WTC11 (cell line): ENCODE measurements around the gene ZNF699. TPM values are rescaled to one million over a fixed set of nuclear protein-coding genes. Genes with fewer than 3 reads are reported as not detected.

ENCODE experiments used
- ATAC-seq: fragments of 200-7000 bp; cut with Tn5 transposase; 2 replicates; pipeline ENCODE4 v1.10.0; 2021; ENCODE audit warnings: mild to moderate bottlenecking, moderate library complexity
- CTCF ChIA-PET: fragments of 300-600 bp; sonication (Branson Sonifier 250); formaldehyde crosslinking; loops from one replicate; lab custom pipeline; 2021; ENCODE audit warnings: antibody characterized with exemption; lab: Charles Lee
- POLR2A ChIA-PET: fragments of 350-600 bp; sonication (Branson Sonifier 250); formaldehyde crosslinking; loops from one replicate; lab custom pipeline; 2021; ENCODE audit warnings: antibody characterized with exemption; lab: Charles Lee
- DNase-seq: peaks from one replicate; pipeline ENCODE4 v3.0.0; 2021; ENCODE audit warnings: low spot score
- H3K27ac Mint-ChIP-seq: 2 replicates; pipeline ENCODE4 v1.8.0; 2021; ENCODE audit warnings: mixed read lengths
- H3K27me3 Mint-ChIP-seq: 2 replicates; pipeline ENCODE4 v1.8.0; 2021; ENCODE audit warnings: low read depth, mild to moderate bottlenecking, moderate library complexity, mixed read lengths
- H3K36me3 Mint-ChIP-seq: 2 replicates; pipeline ENCODE4 v1.8.0; 2021; ENCODE audit warnings: mixed read lengths
- H3K4me1 Mint-ChIP-seq: 2 replicates; pipeline ENCODE4 v1.8.0; 2022; ENCODE audit warnings: mixed read lengths
- H3K4me3 Mint-ChIP-seq: 2 replicates; pipeline ENCODE4 v1.8.0; 2021; ENCODE audit warnings: mild to moderate bottlenecking, moderate library complexity, mixed read lengths
- H3K9me3 Mint-ChIP-seq: 2 replicates; pipeline ENCODE4 v1.8.0; 2021; ENCODE audit warnings: mixed read lengths
- CBFB ChIP-seq: sonication (generic); formaldehyde crosslinking; IDR thresholded peaks from 2 replicates; pipeline ENCODE4 v1.8.1; 2022; ENCODE audit warnings: mild to moderate bottlenecking, low read depth, missing genetic modification reagents
- ELF4 ChIP-seq: sonication (generic); formaldehyde crosslinking; IDR thresholded peaks from 2 replicates; pipeline ENCODE4 v1.8.1; 2022; ENCODE audit warnings: low read depth, mild to moderate bottlenecking, moderate library complexity, missing genetic modification reagents
- KAT7 ChIP-seq: sonication (generic); formaldehyde crosslinking; IDR thresholded peaks from 2 replicates; pipeline ENCODE4 v1.8.1; 2023; ENCODE audit warnings: missing genetic modification reagents, mild to moderate bottlenecking, borderline replicate concordance
- MXD4 ChIP-seq: fragments of 250-450 bp; sonication (Bioruptor Pico); IDR thresholded peaks from 2 replicates; pipeline ENCODE4 v1.8.0; 2021; ENCODE audit warnings: mild to moderate bottlenecking, moderate library complexity, borderline replicate concordance
- MYBL2 ChIP-seq: sonication (generic); formaldehyde crosslinking; IDR thresholded peaks from 2 replicates; pipeline ENCODE4 v1.8.1; 2023; ENCODE audit warnings: mild to moderate bottlenecking, moderate library complexity, missing genetic modification reagents
- NFATC4 ChIP-seq: fragments of 250-450 bp; sonication (Bioruptor Pico); IDR thresholded peaks from 2 replicates; pipeline ENCODE4 v1.9.0; 2021; ENCODE audit warnings: mild to moderate bottlenecking
- TEAD1 ChIP-seq: sonication (generic); formaldehyde crosslinking; IDR thresholded peaks from 2 replicates; pipeline ENCODE4 v1.8.0; 2022; ENCODE audit warnings: mild to moderate bottlenecking, missing genetic modification reagents
- ZNF121 ChIP-seq: sonication (generic); formaldehyde crosslinking; IDR thresholded peaks from 2 replicates; pipeline ENCODE4 v1.8.0; 2023; ENCODE audit warnings: missing genetic modification reagents
- total RNA-seq: library from RNA; stranded (reverse); gene quantifications from 3 replicates; pipeline ENCODE4 v1.2.3, GENCODE V29; 2021
- TF ChIP-seq, protein P1 (sequence below): sonication (generic); formaldehyde crosslinking; IDR thresholded peaks from 2 replicates; pipeline ENCODE4 v1.8.0; 2022; ENCODE audit warnings: mild to moderate bottlenecking, missing genetic modification reagents
- TF ChIP-seq, protein P2 (sequence below): fragments of 250-450 bp; sonication (Bioruptor Pico); IDR thresholded peaks from 2 replicates; pipeline ENCODE4 v1.9.0; 2021; ENCODE audit warnings: mild to moderate bottlenecking, borderline replicate concordance
- TF ChIP-seq, protein P3 (sequence below): fragments of 250-450 bp; sonication (Bioruptor Pico); IDR thresholded peaks from 2 replicates; pipeline ENCODE4 v1.9.0; 2021; ENCODE audit warnings: mild to moderate bottlenecking
- TF ChIP-seq, protein P4 (sequence below): sonication (generic); formaldehyde crosslinking; conservative IDR thresholded peaks from 2 replicates; pipeline ENCODE4 v1.8.1; 2022; ENCODE audit warnings: mild to moderate bottlenecking, missing genetic modification reagents

Gene ZNF699
- total RNA-seq, 1 experiment from 2014 or later = 5.9 TPM

DNA sequence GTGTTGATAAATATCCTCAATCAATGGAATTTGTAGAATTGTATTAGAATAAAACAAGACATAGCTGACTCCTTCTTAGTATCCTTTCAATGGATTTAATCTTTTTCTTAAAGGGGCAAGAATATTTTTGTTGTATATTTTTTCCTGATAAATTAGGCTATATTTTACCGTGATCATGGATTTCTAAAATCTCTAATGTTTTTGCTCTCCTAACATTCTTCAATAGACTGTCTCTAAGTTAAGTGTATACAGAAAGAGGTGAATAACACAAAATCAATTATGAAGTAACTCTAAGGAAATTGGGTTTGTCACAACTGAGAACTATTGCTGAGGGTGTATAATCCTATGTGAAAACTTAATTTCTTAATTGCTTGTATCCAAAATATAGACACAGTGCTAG is 59.0 kb downstream of the ZNF699 start, which contains the start of gene OR7E24:
Gene OR7E24, plus strand, starts transcription at position 301 of the 400 bp plus-strand sequence. CDS start 114 bp downstream, outside the sequence.
- CTCF ChIA-PET = no interaction called here
- POLR2A ChIA-PET = no interaction called here
- no peaks in the 10 kb centered on the region for H3K4me1 Mint-ChIP-seq
- ATAC-seq (no peak), DNase-seq (no peak)
- no peak for TF ChIP-seq MXD4 (CRISPR knock-in tag)
- TF ChIP-seq, protein P1, sequence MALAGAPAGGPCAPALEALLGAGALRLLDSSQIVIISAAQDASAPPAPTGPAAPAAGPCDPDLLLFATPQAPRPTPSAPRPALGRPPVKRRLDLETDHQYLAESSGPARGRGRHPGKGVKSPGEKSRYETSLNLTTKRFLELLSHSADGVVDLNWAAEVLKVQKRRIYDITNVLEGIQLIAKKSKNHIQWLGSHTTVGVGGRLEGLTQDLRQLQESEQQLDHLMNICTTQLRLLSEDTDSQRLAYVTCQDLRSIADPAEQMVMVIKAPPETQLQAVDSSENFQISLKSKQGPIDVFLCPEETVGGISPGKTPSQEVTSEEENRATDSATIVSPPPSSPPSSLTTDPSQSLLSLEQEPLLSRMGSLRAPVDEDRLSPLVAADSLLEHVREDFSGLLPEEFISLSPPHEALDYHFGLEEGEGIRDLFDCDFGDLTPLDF (CRISPR knock-in tag) = no peak
- no peak for TF ChIP-seq ELF4 (CRISPR knock-in tag)
- no peak for TF ChIP-seq CBFB (CRISPR knock-in tag)
- TF ChIP-seq, protein P2, sequence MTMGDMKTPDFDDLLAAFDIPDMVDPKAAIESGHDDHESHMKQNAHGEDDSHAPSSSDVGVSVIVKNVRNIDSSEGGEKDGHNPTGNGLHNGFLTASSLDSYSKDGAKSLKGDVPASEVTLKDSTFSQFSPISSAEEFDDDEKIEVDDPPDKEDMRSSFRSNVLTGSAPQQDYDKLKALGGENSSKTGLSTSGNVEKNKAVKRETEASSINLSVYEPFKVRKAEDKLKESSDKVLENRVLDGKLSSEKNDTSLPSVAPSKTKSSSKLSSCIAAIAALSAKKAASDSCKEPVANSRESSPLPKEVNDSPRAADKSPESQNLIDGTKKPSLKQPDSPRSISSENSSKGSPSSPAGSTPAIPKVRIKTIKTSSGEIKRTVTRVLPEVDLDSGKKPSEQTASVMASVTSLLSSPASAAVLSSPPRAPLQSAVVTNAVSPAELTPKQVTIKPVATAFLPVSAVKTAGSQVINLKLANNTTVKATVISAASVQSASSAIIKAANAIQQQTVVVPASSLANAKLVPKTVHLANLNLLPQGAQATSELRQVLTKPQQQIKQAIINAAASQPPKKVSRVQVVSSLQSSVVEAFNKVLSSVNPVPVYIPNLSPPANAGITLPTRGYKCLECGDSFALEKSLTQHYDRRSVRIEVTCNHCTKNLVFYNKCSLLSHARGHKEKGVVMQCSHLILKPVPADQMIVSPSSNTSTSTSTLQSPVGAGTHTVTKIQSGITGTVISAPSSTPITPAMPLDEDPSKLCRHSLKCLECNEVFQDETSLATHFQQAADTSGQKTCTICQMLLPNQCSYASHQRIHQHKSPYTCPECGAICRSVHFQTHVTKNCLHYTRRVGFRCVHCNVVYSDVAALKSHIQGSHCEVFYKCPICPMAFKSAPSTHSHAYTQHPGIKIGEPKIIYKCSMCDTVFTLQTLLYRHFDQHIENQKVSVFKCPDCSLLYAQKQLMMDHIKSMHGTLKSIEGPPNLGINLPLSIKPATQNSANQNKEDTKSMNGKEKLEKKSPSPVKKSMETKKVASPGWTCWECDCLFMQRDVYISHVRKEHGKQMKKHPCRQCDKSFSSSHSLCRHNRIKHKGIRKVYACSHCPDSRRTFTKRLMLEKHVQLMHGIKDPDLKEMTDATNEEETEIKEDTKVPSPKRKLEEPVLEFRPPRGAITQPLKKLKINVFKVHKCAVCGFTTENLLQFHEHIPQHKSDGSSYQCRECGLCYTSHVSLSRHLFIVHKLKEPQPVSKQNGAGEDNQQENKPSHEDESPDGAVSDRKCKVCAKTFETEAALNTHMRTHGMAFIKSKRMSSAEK (CRISPR knock-in tag) = no peak
- TF ChIP-seq ZNF121 = no peak
- no peak for TF ChIP-seq TEAD1
- TF ChIP-seq NFATC4 (CRISPR knock-in tag) = no peak
- TF ChIP-seq, protein P3, sequence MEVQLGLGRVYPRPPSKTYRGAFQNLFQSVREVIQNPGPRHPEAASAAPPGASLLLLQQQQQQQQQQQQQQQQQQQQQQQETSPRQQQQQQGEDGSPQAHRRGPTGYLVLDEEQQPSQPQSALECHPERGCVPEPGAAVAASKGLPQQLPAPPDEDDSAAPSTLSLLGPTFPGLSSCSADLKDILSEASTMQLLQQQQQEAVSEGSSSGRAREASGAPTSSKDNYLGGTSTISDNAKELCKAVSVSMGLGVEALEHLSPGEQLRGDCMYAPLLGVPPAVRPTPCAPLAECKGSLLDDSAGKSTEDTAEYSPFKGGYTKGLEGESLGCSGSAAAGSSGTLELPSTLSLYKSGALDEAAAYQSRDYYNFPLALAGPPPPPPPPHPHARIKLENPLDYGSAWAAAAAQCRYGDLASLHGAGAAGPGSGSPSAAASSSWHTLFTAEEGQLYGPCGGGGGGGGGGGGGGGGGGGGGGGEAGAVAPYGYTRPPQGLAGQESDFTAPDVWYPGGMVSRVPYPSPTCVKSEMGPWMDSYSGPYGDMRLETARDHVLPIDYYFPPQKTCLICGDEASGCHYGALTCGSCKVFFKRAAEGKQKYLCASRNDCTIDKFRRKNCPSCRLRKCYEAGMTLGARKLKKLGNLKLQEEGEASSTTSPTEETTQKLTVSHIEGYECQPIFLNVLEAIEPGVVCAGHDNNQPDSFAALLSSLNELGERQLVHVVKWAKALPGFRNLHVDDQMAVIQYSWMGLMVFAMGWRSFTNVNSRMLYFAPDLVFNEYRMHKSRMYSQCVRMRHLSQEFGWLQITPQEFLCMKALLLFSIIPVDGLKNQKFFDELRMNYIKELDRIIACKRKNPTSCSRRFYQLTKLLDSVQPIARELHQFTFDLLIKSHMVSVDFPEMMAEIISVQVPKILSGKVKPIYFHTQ (CRISPR knock-in tag) = no peak
- no peak for TF ChIP-seq MYBL2 (CRISPR knock-in tag)
- TF ChIP-seq, protein P4, sequence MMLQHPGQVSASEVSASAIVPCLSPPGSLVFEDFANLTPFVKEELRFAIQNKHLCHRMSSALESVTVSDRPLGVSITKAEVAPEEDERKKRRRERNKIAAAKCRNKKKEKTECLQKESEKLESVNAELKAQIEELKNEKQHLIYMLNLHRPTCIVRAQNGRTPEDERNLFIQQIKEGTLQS (CRISPR knock-in tag) = no peak
- no peak for TF ChIP-seq KAT7 (CRISPR knock-in tag)
- H3K27me3 Mint-ChIP-seq = peaks cover 12% of the 10 kb centered on the region
- H3K9me3 Mint-ChIP-seq = peaks cover 75% of the 10 kb centered on the region
- no peak within 1 kb of the TSS for H3K27ac Mint-ChIP-seq
- H3K4me3 Mint-ChIP-seq = no peak within 1 kb of the TSS
- H3K36me3 Mint-ChIP-seq = peaks cover 60% of the 10 kb centered on the region

Other genes with a start within 250 kb of the ZNF699 start
- gene OR1M1, start 222.8 kb downstream of the ZNF699 start, total RNA-seq = not detected in 3 replicates
- not detected in 3 replicates for gene OR7G2, start 202.4 kb downstream of the ZNF699 start, total RNA-seq
- gene OR7G1, start 194.1 kb downstream of the ZNF699 start, total RNA-seq = not detected in 3 replicates
- gene OR7G3, start 182.9 kb downstream of the ZNF699 start, total RNA-seq = not detected in 3 replicates
- gene ZNF317, start 169.4 kb downstream of the ZNF699 start, total RNA-seq = 36.8 to 38.7 TPM (median 38.4 TPM) in 3 replicates
- gene OR7D2, start 130.9 kb downstream of the ZNF699 start, total RNA-seq = not detected in 3 replicates
- gene OR7D4, start 90.2 kb downstream of the ZNF699 start, total RNA-seq = not detected in 3 replicates
- not detected in 3 replicates for gene OR7E24, start 58.9 kb downstream of the ZNF699 start, total RNA-seq
- 12.5 to 15.1 TPM (median 12.9 TPM) in 3 replicates for gene ZNF559, start 14.3 kb upstream of the ZNF699 start, total RNA-seq
- gene ZNF177, start 53.2 kb upstream of the ZNF699 start, total RNA-seq = 4.0 to 5.5 TPM (median 5.5 TPM) in 3 replicates
- gene ZNF266, start 125.7 kb upstream of the ZNF699 start, total RNA-seq = 14.0 to 19.4 TPM (median 14.5 TPM) in 3 replicates
- gene ZNF560, start 188.8 kb upstream of the ZNF699 start, total RNA-seq = 4.4 to 5.8 TPM (median 4.9 TPM) in 3 replicates
- 27.1 to 30.3 TPM (median 27.2 TPM) in 3 replicates for gene ZNF426, start 228.8 kb upstream of the ZNF699 start, total RNA-seq